Measurements from ENCODE around the gene MAX. TPM values are rescaled to one million over a fixed set of nuclear protein-coding genes. Genes with fewer than 3 reads are reported as not detected.

MAX gene
- total and polyA plus RNA-seq, 2 experiments from 2014 or later, result 25.0 to 27.7 TPM

DNA sequence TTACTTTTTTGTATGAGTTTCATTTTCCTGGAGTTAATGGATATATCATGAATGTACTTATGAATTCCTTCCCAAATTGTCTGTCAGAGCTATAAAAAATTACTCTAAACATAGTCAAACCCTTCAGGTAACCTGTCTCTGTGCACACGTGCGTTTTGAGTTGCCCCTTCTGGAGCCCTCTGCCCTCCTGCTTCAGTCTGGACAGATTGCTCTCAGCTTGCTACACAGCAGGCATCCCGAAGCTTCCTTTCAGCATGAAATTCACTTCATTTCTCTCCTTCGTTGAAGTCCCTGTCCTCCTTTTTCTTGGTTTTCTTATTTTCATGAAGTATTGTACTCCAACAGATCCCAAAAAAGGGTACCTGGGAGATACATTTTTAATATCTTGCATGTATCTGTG, 68.3 kb downstream of the MAX start:
- no peaks in the 10 kb centered on the region for H3K27me3 ChIP-seq (ENCODE audit: insufficient read depth)
- no peak overlapping the region for H3K4me2 ChIP-seq
- no peaks in the 10 kb centered on the region; the same call in 1 of the 2 replicates for H3K36me3 ChIP-seq (ENCODE audit: insufficient read depth)
- TF ChIP-seq, protein P1, sequence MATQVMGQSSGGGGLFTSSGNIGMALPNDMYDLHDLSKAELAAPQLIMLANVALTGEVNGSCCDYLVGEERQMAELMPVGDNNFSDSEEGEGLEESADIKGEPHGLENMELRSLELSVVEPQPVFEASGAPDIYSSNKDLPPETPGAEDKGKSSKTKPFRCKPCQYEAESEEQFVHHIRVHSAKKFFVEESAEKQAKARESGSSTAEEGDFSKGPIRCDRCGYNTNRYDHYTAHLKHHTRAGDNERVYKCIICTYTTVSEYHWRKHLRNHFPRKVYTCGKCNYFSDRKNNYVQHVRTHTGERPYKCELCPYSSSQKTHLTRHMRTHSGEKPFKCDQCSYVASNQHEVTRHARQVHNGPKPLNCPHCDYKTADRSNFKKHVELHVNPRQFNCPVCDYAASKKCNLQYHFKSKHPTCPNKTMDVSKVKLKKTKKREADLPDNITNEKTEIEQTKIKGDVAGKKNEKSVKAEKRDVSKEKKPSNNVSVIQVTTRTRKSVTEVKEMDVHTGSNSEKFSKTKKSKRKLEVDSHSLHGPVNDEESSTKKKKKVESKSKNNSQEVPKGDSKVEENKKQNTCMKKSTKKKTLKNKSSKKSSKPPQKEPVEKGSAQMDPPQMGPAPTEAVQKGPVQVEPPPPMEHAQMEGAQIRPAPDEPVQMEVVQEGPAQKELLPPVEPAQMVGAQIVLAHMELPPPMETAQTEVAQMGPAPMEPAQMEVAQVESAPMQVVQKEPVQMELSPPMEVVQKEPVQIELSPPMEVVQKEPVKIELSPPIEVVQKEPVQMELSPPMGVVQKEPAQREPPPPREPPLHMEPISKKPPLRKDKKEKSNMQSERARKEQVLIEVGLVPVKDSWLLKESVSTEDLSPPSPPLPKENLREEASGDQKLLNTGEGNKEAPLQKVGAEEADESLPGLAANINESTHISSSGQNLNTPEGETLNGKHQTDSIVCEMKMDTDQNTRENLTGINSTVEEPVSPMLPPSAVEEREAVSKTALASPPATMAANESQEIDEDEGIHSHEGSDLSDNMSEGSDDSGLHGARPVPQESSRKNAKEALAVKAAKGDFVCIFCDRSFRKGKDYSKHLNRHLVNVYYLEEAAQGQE (IDR thresholded peaks at IDR 0.05; ENCODE audit: unreplicated experiment), result no peak
- TF ChIP-seq CREB1 (CRISPR knock-in tag; IDR thresholded peaks at IDR 0.05; ENCODE audit: low read depth) (no peak), POLR2AphosphoS5 (IDR thresholded peaks at IDR 0.05; ENCODE audit: low read depth) (no peak), ETS1 (IDR thresholded peaks at IDR 0.05) (no peak), EZH2phosphoT487 (IDR thresholded peaks at IDR 0.05; ENCODE audit: unreplicated experiment) (no peak), NANOG (IDR thresholded peaks at IDR 0.05; ENCODE audit: borderline replicate concordance) (no peak), JUNB (IDR thresholded peaks at IDR 0.05; ENCODE audit: unreplicated experiment) (no peak), ZNF114 (CRISPR knock-in tag; IDR thresholded peaks at IDR 0.05) (no peak), EZH2 (IDR thresholded peaks at IDR 0.05; ENCODE audit: low read depth, unreplicated experiment) (no peak), STAT1 (IDR thresholded peaks at IDR 0.05; ENCODE audit: unreplicated experiment) (no peak), ZNF331 (CRISPR knock-in tag; IDR thresholded peaks at IDR 0.05; ENCODE audit: low read depth) (no peak)
- TF ChIP-seq, protein P2, sequence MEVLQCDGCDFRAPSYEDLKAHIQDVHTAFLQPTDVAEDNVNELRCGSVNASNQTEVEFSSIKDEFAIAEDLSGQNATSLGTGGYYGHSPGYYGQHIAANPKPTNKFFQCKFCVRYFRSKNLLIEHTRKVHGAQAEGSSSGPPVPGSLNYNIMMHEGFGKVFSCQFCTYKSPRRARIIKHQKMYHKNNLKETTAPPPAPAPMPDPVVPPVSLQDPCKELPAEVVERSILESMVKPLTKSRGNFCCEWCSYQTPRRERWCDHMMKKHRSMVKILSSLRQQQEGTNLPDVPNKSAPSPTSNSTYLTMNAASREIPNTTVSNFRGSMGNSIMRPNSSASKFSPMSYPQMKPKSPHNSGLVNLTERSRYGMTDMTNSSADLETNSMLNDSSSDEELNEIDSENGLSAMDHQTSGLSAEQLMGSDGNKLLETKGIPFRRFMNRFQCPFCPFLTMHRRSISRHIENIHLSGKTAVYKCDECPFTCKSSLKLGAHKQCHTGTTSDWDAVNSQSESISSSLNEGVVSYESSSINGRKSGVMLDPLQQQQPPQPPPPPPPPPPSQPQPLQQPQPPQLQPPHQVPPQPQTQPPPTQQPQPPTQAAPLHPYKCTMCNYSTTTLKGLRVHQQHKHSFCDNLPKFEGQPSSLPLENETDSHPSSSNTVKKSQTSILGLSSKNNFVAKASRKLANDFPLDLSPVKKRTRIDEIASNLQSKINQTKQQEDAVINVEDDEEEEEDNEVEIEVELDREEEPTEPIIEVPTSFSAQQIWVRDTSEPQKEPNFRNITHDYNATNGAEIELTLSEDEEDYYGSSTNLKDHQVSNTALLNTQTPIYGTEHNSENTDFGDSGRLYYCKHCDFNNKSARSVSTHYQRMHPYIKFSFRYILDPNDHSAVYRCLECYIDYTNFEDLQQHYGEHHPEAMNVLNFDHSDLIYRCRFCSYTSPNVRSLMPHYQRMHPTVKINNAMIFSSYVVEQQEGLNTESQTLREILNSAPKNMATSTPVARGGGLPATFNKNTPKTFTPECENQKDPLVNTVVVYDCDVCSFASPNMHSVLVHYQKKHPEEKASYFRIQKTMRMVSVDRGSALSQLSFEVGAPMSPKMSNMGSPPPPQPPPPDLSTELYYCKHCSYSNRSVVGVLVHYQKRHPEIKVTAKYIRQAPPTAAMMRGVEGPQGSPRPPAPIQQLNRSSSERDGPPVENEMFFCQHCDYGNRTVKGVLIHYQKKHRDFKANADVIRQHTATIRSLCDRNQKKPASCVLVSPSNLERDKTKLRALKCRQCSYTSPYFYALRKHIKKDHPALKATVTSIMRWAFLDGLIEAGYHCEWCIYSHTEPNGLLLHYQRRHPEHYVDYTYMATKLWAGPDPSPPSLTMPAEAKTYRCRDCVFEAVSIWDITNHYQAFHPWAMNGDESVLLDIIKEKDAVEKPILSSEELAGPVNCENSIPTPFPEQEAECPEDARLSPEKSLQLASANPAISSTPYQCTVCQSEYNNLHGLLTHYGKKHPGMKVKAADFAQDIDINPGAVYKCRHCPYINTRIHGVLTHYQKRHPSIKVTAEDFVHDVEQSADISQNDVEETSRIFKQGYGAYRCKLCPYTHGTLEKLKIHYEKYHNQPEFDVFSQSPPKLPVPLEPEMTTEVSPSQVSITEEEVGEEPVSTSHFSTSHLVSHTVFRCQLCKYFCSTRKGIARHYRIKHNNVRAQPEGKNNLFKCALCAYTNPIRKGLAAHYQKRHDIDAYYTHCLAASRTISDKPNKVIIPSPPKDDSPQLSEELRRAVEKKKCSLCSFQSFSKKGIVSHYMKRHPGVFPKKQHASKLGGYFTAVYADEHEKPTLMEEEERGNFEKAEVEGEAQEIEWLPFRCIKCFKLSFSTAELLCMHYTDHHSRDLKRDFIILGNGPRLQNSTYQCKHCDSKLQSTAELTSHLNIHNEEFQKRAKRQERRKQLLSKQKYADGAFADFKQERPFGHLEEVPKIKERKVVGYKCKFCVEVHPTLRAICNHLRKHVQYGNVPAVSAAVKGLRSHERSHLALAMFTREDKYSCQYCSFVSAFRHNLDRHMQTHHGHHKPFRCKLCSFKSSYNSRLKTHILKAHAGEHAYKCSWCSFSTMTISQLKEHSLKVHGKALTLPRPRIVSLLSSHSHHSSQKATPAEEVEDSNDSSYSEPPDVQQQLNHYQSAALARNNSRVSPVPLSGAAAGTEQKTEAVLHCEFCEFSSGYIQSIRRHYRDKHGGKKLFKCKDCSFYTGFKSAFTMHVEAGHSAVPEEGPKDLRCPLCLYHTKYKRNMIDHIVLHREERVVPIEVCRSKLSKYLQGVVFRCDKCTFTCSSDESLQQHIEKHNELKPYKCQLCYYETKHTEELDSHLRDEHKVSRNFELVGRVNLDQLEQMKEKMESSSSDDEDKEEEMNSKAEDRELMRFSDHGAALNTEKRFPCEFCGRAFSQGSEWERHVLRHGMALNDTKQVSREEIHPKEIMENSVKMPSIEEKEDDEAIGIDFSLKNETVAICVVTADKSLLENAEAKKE (CRISPR knock-in tag; IDR thresholded peaks at IDR 0.05), result no peak
- TF ChIP-seq, protein P3, sequence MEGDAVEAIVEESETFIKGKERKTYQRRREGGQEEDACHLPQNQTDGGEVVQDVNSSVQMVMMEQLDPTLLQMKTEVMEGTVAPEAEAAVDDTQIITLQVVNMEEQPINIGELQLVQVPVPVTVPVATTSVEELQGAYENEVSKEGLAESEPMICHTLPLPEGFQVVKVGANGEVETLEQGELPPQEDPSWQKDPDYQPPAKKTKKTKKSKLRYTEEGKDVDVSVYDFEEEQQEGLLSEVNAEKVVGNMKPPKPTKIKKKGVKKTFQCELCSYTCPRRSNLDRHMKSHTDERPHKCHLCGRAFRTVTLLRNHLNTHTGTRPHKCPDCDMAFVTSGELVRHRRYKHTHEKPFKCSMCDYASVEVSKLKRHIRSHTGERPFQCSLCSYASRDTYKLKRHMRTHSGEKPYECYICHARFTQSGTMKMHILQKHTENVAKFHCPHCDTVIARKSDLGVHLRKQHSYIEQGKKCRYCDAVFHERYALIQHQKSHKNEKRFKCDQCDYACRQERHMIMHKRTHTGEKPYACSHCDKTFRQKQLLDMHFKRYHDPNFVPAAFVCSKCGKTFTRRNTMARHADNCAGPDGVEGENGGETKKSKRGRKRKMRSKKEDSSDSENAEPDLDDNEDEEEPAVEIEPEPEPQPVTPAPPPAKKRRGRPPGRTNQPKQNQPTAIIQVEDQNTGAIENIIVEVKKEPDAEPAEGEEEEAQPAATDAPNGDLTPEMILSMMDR (conservative IDR thresholded peaks at IDR 0.05; ENCODE audit: low read depth in 2 of 2), result no peak
- H2AFZ ChIP-seq, result no peak overlapping the region
- DNase-seq (ENCODE audit: low spot score) (no peak), ATAC-seq (no peak)
- no peaks in the 10 kb centered on the region for H3K9me2 ChIP-seq (ENCODE audit: insufficient read depth)
- no peaks in the 10 kb centered on the region for H3K79me2 ChIP-seq (replicated peaks; ENCODE audit: insufficient read depth)
- H3F3A ChIP-seq (replicated peaks; ENCODE audit: low read depth), result no peaks in the 10 kb centered on the region
- H3K9me3 Mint-ChIP-seq, result no peaks in the 10 kb centered on the region
- H4K20me1 ChIP-seq (replicated peaks; ENCODE audit: insufficient read depth), result no peaks in the 10 kb centered on the region
- H3K4me3 Mint-ChIP-seq, result no peak overlapping the region
- H3K36me3 Mint-ChIP-seq (ENCODE audit: low read depth), result peaks cover 15% of the 10 kb centered on the region
- H3K27ac Mint-ChIP-seq, result no peak overlapping the region
- no peaks in the 10 kb centered on the region for H3K27me3 Mint-ChIP-seq (ENCODE audit: insufficient read depth, low read depth, poor library complexity)
- no peaks in the 10 kb centered on the region for H3K4me1 Mint-ChIP-seq
- H3K27ac ChIP-seq (ENCODE audit: low read depth), result no peak overlapping the region
- H3K4me1 ChIP-seq (ENCODE audit: insufficient read depth), result no peaks in the 10 kb centered on the region
- H3K4me3 ChIP-seq, result no peak overlapping the region

All from GM23338 (cell line).